ENCODE data around the gene SIM2.

- TF ChIP-seq CTCF (IDR thresholded peaks at IDR 0.05): no peak
- no peak for TF ChIP-seq POLR2A (IDR thresholded peaks at IDR 0.05)
Observed at GRCh38 chr21:36749935-36750575, 51.1 kb downstream of the SIM2 start.
